Measurements from ENCODE around the gene LHX8. TPM values are rescaled to one million over a fixed set of nuclear protein-coding genes. Genes with fewer than 3 reads are reported as not detected.

Gene LHX8
- polyA plus RNA-seq, 6 donors from 2014 or later: not detected

DNA sequence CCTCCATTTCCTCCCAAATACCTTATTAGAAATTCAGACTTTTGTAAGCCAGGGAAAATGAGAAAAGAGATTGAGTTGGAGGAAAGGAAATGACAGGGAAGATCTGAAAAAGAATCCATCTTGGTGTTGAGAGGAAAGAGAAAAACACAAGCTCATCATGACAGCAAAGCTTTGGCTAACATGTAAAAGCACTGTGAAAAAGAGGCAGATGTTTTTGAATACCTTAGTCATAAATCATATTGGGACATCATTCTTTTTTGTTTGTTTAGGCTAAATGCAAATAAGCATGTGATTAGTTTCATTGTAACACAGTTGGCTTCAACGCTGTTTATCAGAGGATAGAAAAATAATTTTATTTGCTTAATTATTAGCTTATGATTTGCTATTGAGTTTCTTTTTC is 64.6 kb downstream of the LHX8 start:
- peaks cover 0 to 2% (median 0%) of the 10 kb centered on the region in 7 donors for H3K9me3 Mint-ChIP-seq
- ATAC-seq (ENCODE audit: low read depth in 2 of 2) (no peak), DNase-seq (no peak)
- no peaks in the 10 kb centered on the region for H3K36me3 Mint-ChIP-seq
- H3K4me3 Mint-ChIP-seq: no peak overlapping the region
- H3K27me3 Mint-ChIP-seq: peaks cover 1 to 28% (median 10%) of the 10 kb centered on the region in 3 donors
- H3K27ac Mint-ChIP-seq: no peak overlapping the region
- H3K4me1 Mint-ChIP-seq: no peaks in the 10 kb centered on the region

GRCh38 chr1:75202751-75203150 is 68.6 kb downstream of the LHX8 start:
- H3K9me3 Mint-ChIP-seq: no peaks in the 10 kb centered on the region
- no peaks in the 10 kb centered on the region for H3K4me1 Mint-ChIP-seq
- ATAC-seq (ENCODE audit: low read depth in 2 of 2) (no peak), DNase-seq (no peak)
- H3K36me3 Mint-ChIP-seq: no peaks in the 10 kb centered on the region
- no peak overlapping the region for H3K4me3 Mint-ChIP-seq
- H3K27me3 Mint-ChIP-seq: peaks cover 0 to 8% (median 0%) of the 10 kb centered on the region in 3 donors
- H3K27ac Mint-ChIP-seq: no peak overlapping the region

DNA sequence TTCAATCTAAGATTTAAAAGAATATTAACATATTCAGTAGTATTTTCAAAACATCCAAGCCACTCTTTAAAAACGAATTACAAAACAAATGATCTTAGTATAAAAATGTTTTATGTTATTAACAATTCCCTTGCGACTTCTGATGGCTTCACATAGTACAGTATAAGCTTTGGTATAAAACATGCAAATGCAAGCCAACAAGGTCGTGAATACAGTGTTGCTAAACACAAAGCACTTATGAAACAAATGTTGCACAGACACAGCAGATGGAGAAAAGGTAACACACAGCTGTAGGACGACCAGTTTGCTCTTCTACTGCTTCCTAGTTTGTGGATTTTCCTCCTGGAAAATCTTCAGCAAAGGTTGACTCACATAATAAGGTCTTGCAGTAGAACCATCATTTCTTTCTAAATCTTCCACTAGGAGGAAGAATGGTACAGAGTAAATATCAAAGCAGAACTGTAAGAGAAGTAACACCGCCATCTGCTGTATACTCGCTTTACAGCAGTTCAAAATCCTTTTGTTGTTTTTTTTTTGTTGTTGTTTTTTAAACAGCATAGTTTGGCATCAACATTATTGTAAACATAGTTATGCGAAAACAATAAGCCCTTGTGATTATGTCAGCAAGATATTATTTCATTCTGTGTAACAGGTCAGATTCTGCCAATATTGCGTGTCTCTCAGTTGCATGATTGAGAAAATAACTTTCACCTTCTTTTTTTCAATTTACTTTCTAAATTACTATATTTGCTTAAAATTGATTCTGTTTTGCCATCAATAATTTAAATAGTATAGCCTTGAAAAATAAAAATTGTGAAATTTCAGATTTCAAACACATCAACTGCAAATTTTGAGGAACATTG is 69.5 kb downstream of the LHX8 start:
- no peak for DNase-seq
- H3K36me3 Mint-ChIP-seq: no peaks in the 10 kb centered on the region
- ATAC-seq (ENCODE audit: low read depth in 2 of 2): no peak
- H3K4me1 Mint-ChIP-seq: no peaks in the 10 kb centered on the region
- H3K27ac Mint-ChIP-seq: no peak overlapping the region
- no peaks in the 10 kb centered on the region for H3K9me3 Mint-ChIP-seq
- H3K4me3 Mint-ChIP-seq: no peak overlapping the region
- peaks cover 0 to 3% (median 0%) of the 10 kb centered on the region in 3 donors for H3K27me3 Mint-ChIP-seq

GRCh38 chr1:75208862-75209261 is 74.7 kb downstream of the LHX8 start:
- peaks cover 0 to 4% (median 0%) of the 10 kb centered on the region in 3 donors for H3K27me3 Mint-ChIP-seq
- no peaks in the 10 kb centered on the region for H3K4me1 Mint-ChIP-seq
- H3K27ac Mint-ChIP-seq: no peak overlapping the region
- no peak overlapping the region for H3K4me3 Mint-ChIP-seq
- ATAC-seq (ENCODE audit: low read depth in 2 of 2) (no peak), DNase-seq (no peak)
- H3K9me3 Mint-ChIP-seq: no peaks in the 10 kb centered on the region
- no peaks in the 10 kb centered on the region for H3K36me3 Mint-ChIP-seq

All from naive B cell (primary cell).